ENCODE results near the gene CRABP1. TPM values are rescaled to one million over a fixed set of nuclear protein-coding genes. Genes with fewer than 3 reads are reported as not detected.

Gene CRABP1
- total RNA-seq, 1 experiment from 2014 or later, result not detected

DNA sequence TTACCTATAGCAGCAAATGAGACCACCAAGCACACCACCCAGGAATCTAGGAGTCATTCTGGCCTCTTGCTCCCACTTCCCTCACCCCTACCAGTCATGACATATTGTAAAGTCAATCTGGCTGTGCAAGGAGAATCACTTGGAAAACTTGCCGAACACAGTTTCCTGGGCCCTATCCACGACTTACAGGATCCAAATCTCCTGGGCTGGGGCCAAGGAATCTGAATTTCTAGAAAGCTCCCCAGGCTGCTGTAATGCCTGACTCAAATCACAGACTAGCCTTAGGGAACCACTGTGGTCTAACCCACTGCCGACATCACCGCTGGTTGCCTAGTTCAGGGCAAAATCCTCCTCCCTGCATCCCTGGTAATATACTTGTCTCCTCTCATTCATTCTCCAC, 4.2 kb upstream of the CRABP1 start:
- CTCF ChIA-PET, result no interaction called here
- BruUV-seq (replicated peaks), result no TSS peak
- no peaks in the 10 kb centered on the region for H3K9me3 Mint-ChIP-seq (ENCODE audit: low read depth, unreplicated experiment)
- intact Hi-C loops (cut with micrococcal nuclease; ENCODE audit: unreplicated experiment), result no loop called here
- no peaks in the 10 kb centered on the region for H3K4me1 Mint-ChIP-seq (ENCODE audit: low read depth, unreplicated experiment)
- no peak overlapping the region for H3K4me3 Mint-ChIP-seq (ENCODE audit: low read depth, unreplicated experiment)
- H3K27me3 Mint-ChIP-seq (ENCODE audit: unreplicated experiment), result no peaks in the 10 kb centered on the region
- no peak overlapping the region for H3K27ac Mint-ChIP-seq (ENCODE audit: unreplicated experiment)
- no peaks in the 10 kb centered on the region for H3K36me3 Mint-ChIP-seq (ENCODE audit: insufficient read depth, unreplicated experiment)
- DNase-seq, result no peak
- TF ChIP-seq, protein P1, sequence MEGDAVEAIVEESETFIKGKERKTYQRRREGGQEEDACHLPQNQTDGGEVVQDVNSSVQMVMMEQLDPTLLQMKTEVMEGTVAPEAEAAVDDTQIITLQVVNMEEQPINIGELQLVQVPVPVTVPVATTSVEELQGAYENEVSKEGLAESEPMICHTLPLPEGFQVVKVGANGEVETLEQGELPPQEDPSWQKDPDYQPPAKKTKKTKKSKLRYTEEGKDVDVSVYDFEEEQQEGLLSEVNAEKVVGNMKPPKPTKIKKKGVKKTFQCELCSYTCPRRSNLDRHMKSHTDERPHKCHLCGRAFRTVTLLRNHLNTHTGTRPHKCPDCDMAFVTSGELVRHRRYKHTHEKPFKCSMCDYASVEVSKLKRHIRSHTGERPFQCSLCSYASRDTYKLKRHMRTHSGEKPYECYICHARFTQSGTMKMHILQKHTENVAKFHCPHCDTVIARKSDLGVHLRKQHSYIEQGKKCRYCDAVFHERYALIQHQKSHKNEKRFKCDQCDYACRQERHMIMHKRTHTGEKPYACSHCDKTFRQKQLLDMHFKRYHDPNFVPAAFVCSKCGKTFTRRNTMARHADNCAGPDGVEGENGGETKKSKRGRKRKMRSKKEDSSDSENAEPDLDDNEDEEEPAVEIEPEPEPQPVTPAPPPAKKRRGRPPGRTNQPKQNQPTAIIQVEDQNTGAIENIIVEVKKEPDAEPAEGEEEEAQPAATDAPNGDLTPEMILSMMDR (IDR thresholded peaks at IDR 0.05; ENCODE audit: unreplicated experiment), result no peak

DNA sequence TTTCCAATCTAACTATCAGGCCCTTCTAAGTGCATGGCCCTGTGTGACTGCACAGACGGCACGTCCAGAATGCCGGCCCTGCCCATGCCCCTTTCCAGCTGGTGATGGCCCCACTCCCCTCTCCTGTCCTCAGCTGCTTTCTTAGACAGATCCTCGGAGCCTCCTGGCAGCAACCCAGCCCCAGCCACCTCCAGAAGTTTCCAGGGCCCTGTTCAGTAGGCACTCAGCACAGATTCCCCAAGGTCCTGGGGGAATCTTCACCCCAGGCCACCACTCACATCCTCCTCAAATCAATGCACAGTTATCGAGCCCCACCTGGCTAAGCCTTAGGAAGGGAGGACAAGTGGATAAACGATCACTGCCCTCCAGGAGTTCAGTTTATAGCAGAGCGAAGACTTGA, 1.4 kb upstream of the CRABP1 start:
- Mint-ChIP-seq H3K27ac (ENCODE audit: unreplicated experiment) (no peak overlapping the region), H3K36me3 (ENCODE audit: insufficient read depth, unreplicated experiment) (no peaks in the 10 kb centered on the region), H3K4me1 (ENCODE audit: low read depth, unreplicated experiment) (no peaks in the 10 kb centered on the region), H3K27me3 (ENCODE audit: unreplicated experiment) (no peaks in the 10 kb centered on the region), H3K4me3 (ENCODE audit: low read depth, unreplicated experiment) (no peak overlapping the region), H3K9me3 (ENCODE audit: low read depth, unreplicated experiment) (no peaks in the 10 kb centered on the region)
- DNase-seq, result no peak
- BruUV-seq (replicated peaks), result no TSS peak
- TF ChIP-seq, protein P1 (IDR thresholded peaks at IDR 0.05; ENCODE audit: unreplicated experiment), result no peak
- CTCF ChIA-PET, result no interaction called here
- intact Hi-C loops (cut with micrococcal nuclease; ENCODE audit: unreplicated experiment), result no loop called here

DNA sequence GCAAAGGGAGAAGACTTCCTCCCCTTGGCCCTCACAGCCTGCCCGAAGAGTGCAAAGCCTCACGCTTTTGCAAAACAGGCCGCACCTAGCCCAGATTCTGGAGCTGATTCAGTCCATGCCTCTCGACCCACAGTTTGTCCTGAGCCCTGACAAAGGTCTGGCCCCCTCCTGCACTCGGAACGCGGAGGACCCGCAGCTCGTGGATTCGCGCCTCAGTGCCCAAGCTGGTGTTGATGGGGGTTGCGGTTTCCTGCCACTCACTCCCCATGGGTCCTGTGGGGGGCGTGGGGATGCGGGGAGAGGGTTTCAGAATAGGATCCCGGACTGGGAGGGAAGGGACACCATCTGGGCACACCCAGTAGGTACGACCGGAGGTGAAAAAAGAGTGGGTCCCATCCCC, 594 bp upstream of the CRABP1 start:
- no peak for DNase-seq
- no TSS peak for BruUV-seq (replicated peaks)
- intact Hi-C loops (cut with micrococcal nuclease; ENCODE audit: unreplicated experiment), result no loop called here
- no peaks in the 10 kb centered on the region for H3K4me1 Mint-ChIP-seq (ENCODE audit: low read depth, unreplicated experiment)
- no peak overlapping the region for H3K4me3 Mint-ChIP-seq (ENCODE audit: low read depth, unreplicated experiment)
- no peaks in the 10 kb centered on the region for H3K9me3 Mint-ChIP-seq (ENCODE audit: low read depth, unreplicated experiment)
- peaks cover 1% of the 10 kb centered on the region for H3K27me3 Mint-ChIP-seq (ENCODE audit: unreplicated experiment)
- no peak overlapping the region for H3K27ac Mint-ChIP-seq (ENCODE audit: unreplicated experiment)
- no peaks in the 10 kb centered on the region for H3K36me3 Mint-ChIP-seq (ENCODE audit: insufficient read depth, unreplicated experiment)
- TF ChIP-seq, protein P1 (IDR thresholded peaks at IDR 0.05; ENCODE audit: unreplicated experiment), result no peak
- CTCF ChIA-PET, result interaction anchor here (1.7 kb wide), 1 partner anchor 83 kb away, joined by 3 read pairs; no protein-coding TSS in a partner anchor

DNA sequence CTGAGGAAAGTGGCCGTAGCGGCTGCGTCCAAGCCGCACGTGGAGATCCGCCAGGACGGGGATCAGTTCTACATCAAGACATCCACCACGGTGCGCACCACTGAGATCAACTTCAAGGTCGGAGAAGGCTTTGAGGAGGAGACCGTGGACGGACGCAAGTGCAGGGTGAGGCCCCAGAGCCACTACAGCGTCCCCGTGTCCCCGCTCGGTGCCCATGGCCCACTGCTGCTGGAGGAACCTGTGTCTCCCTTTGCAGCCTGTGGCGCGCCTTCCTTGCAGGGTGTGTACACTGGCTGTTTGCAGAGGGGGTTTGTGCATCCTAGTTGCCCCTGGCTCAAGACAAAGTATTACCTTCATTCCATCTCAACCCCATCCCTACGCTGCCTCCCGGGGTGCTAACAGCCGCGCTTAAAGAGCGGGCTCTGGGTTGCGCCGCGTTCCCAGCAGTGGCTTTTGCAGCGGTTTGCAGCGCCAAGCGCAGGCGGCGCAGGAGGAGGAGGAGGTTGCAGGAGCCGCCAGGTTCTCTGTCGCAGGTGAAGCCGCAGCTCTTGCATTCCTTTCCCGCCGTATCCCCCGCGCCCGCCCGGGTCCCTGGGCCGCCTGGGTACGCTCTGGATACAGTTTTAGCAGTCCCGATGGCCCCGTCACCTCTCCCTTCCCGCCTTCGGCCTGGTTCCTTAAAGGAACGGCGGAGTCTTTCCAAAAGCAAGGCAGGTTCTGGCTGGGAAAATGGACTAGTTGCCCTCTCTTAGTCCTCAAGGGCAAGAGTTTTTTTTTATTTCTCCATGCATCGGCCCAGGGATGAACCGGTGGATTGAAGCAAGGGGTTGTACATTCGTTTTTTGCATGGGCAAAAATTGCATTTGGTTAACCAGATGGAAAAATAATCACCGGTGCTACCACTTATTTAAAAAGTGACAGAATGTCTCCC, 1.2 kb downstream of the CRABP1 start:
- Mint-ChIP-seq H3K4me3 (ENCODE audit: low read depth, unreplicated experiment) (peak overlapping the region; percentile 54), H3K27me3 (ENCODE audit: unreplicated experiment) (peaks cover 18% of the 10 kb centered on the region), H3K9me3 (ENCODE audit: low read depth, unreplicated experiment) (no peaks in the 10 kb centered on the region), H3K4me1 (ENCODE audit: low read depth, unreplicated experiment) (no peaks in the 10 kb centered on the region), H3K36me3 (ENCODE audit: insufficient read depth, unreplicated experiment) (no peaks in the 10 kb centered on the region), H3K27ac (ENCODE audit: unreplicated experiment) (no peak overlapping the region)
- CTCF ChIA-PET, result no interaction called here
- BruUV-seq (replicated peaks), result no TSS peak
- TF ChIP-seq, protein P1 (IDR thresholded peaks at IDR 0.05; ENCODE audit: unreplicated experiment), result no peak
- intact Hi-C loops (cut with micrococcal nuclease; ENCODE audit: unreplicated experiment), result no loop called here
- peak; percentile 36 for DNase-seq
